OCI-LY3 (cell line): Measurements from ENCODE around the gene ZC3HAV1L.

ENCODE experiments used
- H2AFZ ChIP-seq: fragments of 200-600, 300-600 bp; shearing (Covaris generic); 2 replicates; pipeline ENCODE4 v1.6.0; 2014; ENCODE audit warnings: antibody characterized with exemption, low read depth, low read length
- H3K27ac ChIP-seq: fragments of 200-600, 300-600 bp; sonication (generic); 2 replicates; pipeline ENCODE4 v1.5.1; 2014; ENCODE audit warnings: mild to moderate bottlenecking, low read length, moderate library complexity, mixed read lengths
- H3K27me3 ChIP-seq: fragments of 200-600, 300-600 bp; sonication (generic); 2 replicates; pipeline ENCODE4 v1.6.1; 2014; ENCODE audit warnings: low read depth, low read length, mixed read lengths
- H3K36me3 ChIP-seq: fragments of 200-600, 300-600 bp; sonication (generic); replicated peaks from 2 replicates; pipeline ENCODE3; 2014; ENCODE audit warnings: low read depth, low read length, mixed read lengths
- H3K4me1 ChIP-seq: fragments of 300-600, 200-600 bp; sonication (generic); 2 replicates; pipeline ENCODE4 v1.6.1; 2014; ENCODE audit warnings: low read length, mixed read lengths
- H3K4me2 ChIP-seq: fragments of 200-600, 300-600 bp; sonication (generic); 2 replicates; pipeline ENCODE4 v1.6.1; 2014; ENCODE audit warnings: low read length, mixed read lengths
- H3K4me3 ChIP-seq: fragments of 300-600, 200-600 bp; sonication (generic); 2 replicates; pipeline ENCODE4 v1.5.1; 2014; ENCODE audit warnings: antibody characterized with exemption, mild to moderate bottlenecking, low read length, moderate library complexity
- H3K79me2 ChIP-seq: fragments of 300-600, 200-600 bp; shearing (Covaris generic); 2 replicates; pipeline ENCODE4 v1.6.1; 2014; ENCODE audit warnings: mild to moderate bottlenecking, low read length, mixed read lengths
- H3K9ac ChIP-seq: fragments of 300-600, 200-600 bp; shearing (Covaris generic); 2 replicates; pipeline ENCODE4 v1.6.0; 2014; ENCODE audit warnings: mild to moderate bottlenecking, low read length, moderate library complexity
- H3K9me3 ChIP-seq: fragments of 200-600, 300-600 bp; shearing (Covaris generic); 2 replicates; pipeline ENCODE4 v1.6.1; 2014; ENCODE audit warnings: low read length, mixed read lengths; ENCODE audit not compliant: insufficient read depth
- H4K20me1 ChIP-seq: fragments of 200-600, 300-600 bp; sonication (generic); 2 replicates; pipeline ENCODE4 v1.6.1; 2016; ENCODE audit warnings: low read length, mixed read lengths; ENCODE audit not compliant: insufficient read depth
- CTCF ChIP-seq: fragments of 200-600, 300-600 bp; sonication (generic); IDR thresholded peaks from 2 replicates; pipeline ENCODE4 v1.5.1; 2014; ENCODE audit warnings: antibody characterized with exemption, low read length, low read depth
- EZH2phosphoT487 ChIP-seq: fragments of 200-600 bp; shearing (Covaris generic); IDR thresholded peaks from 2 replicates; pipeline ENCODE4 v1.6.1; 2018; ENCODE audit warnings: antibody characterized with exemption, mixed run types, low read depth

The ZC3HAV1L gene

GRCh38 chr7:138992052-138992531 lies 43.8 kb downstream of the ZC3HAV1L start:
- H3K27me3 ChIP-seq, result no peaks in the 10 kb centered on the region
- TF ChIP-seq CTCF (no peak), EZH2phosphoT487 (no peak)
- no peaks in the 10 kb centered on the region for H3K4me1 ChIP-seq
- 0 out of 2 replicates have a peak, but pooled peaks cover 8% of the 10 kb centered on the region for H3K9me3 ChIP-seq
- no peaks in the 10 kb centered on the region for H4K20me1 ChIP-seq
- H3K27ac ChIP-seq, result no peak overlapping the region
- H3K4me3 ChIP-seq, result no peak overlapping the region
- no peak overlapping the region for H3K4me2 ChIP-seq
- H2AFZ ChIP-seq, result no peak overlapping the region
- no peaks in the 10 kb centered on the region for H3K36me3 ChIP-seq
- no peak overlapping the region for H3K9ac ChIP-seq
- H3K79me2 ChIP-seq, result no peaks in the 10 kb centered on the region

- Histone ChIP-seq H3K9ac (no peak overlapping the region), H3K36me3 (no peaks in the 10 kb centered on the region), H3K4me1 (no peaks in the 10 kb centered on the region), H3K4me3 (no peak overlapping the region), H3K27me3 (no peaks in the 10 kb centered on the region), H4K20me1 (no peaks in the 10 kb centered on the region), H3K4me2 (no peak overlapping the region), H2AFZ (no peak overlapping the region), H3K79me2 (no peaks in the 10 kb centered on the region), H3K27ac (no peak overlapping the region), H3K9me3 (0 out of 2 replicates have a peak, but pooled peaks cover 8% of the 10 kb centered on the region)
- TF ChIP-seq CTCF, result no peak
- TF ChIP-seq EZH2phosphoT487, result no peak
These were observed 48.2 kb downstream of the ZC3HAV1L start for GRCh38 chr7:138987686-138988085.

- Histone ChIP-seq H3K27ac (no peak overlapping the region), H2AFZ (peak overlapping the region; percentile 99), H3K4me2 (peak overlapping the region; percentile 92)
These were observed 53.6 kb downstream of the ZC3HAV1L start for GRCh38 chr7:138982204-138982623.

More at GRCh38 chr7:138982204-138982623, 53.6 kb downstream of the ZC3HAV1L start:
- peak overlapping the region; percentile 83 for H3K9ac ChIP-seq
- peaks cover 9% of the 10 kb centered on the region for H3K4me1 ChIP-seq
- peaks cover 6% of the 10 kb centered on the region; the same call in 1 of the 2 replicates for H3K79me2 ChIP-seq
- peaks cover 5% of the 10 kb centered on the region; the same call in 1 of the 2 replicates for H3K27me3 ChIP-seq
- no peak for TF ChIP-seq CTCF
- TF ChIP-seq EZH2phosphoT487, result no peak
- H4K20me1 ChIP-seq, result no peaks in the 10 kb centered on the region
- no peaks in the 10 kb centered on the region for H3K36me3 ChIP-seq
- H3K9me3 ChIP-seq, result no peaks in the 10 kb centered on the region
- H3K4me3 ChIP-seq, result peak overlapping the region; percentile 86
